RCC 7860 (cell line): Measurements from ENCODE around the gene SCNN1B.
"Not testable (repeated sequence)": the region's sequence is repeated elsewhere in the genome, so short reads cannot be mapped to it uniquely, and the experiment has no call there.

Experiments used
- DNase-seq: peaks from one replicate; pipeline ENCODE4 v3.0.0-alpha.2; 2015; ENCODE audit warnings: low spot score
- FAIRE-seq: peaks from 2 replicates; lab custom pipeline; 2012; peaks lifted over from hg19 to GRCh38; lab: Jason Lieb, UNC

SCNN1B gene

GRCh38 chr16:23377071-23377931 lies 75.2 kb downstream of the SCNN1B start:
- DNase-seq (no peak), FAIRE-seq (no peak)

DNA sequence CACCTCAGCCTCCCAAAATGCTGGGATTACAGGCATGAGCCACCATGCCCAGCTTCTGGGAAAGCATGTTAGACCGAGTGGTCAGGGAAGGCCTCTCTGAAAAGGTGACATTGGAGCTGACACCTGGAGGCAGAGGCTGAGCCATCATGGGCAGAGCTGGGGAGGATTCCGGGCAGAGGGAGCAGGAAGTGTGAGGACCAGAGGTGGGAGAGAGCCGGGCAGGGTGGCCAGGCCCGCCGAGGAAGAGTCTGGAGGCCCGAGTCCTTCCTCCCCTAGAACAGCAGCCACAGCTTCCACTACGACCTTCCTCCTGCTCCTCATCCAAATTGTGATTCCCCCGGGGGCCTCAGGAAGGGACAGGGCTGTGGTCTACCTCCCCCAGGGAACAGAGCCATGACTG lies 76.2 kb downstream of the SCNN1B start:
- DNase-seq, result no peak
- no peak for FAIRE-seq

DNA sequence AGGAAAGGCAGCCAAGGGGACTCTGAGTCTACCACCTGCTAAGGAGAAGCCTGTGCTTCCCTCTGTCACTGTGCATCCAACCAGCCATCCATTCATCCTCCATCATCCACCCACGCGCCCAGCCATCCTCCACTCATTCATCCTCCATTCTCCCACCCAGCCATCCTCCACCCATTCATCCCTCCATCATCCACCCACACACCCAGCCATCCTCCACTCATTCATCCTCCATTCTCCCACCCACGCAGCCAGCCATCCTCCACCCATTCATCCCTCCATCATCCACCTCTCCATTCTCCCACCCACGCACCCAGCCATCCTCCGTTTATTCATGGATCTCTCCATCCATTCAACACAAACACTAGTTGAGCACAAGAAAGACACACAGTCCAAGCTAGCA lies 76.8 kb downstream of the SCNN1B start:
- DNase-seq (no peak), FAIRE-seq (no peak)

DNA sequence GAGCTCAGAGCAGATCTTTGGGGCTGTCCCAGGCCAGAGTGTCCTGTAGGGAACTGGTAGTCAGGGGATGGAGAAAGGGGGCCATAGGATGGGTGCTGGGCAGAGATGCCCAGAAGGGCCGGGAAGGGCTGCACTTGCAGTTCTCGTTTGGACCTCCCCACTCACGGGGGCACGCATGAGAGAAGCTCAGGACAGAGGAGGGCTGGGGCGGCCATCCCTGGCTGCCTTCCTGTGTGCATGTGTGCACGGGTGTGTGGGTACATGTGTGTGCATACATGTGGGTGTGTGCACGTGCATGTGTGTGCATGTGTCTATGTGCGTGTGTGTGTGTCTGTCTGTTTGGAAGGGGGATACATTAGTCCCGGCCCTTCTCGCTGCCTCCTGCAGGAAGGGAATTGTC lies 77.6 kb downstream of the SCNN1B start:
- no peak for FAIRE-seq

DNA sequence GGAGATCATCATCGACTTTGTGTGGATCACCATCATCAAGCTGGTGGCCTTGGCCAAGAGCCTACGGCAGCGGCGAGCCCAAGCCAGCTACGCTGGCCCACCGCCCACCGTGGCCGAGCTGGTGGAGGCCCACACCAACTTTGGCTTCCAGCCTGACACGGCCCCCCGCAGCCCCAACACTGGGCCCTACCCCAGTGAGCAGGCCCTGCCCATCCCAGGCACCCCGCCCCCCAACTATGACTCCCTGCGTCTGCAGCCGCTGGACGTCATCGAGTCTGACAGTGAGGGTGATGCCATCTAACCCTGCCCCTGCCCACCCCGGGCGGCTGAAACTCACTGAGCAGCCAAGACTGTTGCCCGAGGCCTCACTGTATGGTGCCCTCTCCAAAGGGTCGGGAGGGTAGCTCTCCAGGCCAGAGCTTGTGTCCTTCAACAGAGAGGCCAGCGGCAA lies 78.4 kb downstream of the SCNN1B start:
- DNase-seq (no peak), FAIRE-seq (no peak)

More for the DNA sequence above, 77.6 kb downstream of the SCNN1B start:
- no peak for DNase-seq

DNA sequence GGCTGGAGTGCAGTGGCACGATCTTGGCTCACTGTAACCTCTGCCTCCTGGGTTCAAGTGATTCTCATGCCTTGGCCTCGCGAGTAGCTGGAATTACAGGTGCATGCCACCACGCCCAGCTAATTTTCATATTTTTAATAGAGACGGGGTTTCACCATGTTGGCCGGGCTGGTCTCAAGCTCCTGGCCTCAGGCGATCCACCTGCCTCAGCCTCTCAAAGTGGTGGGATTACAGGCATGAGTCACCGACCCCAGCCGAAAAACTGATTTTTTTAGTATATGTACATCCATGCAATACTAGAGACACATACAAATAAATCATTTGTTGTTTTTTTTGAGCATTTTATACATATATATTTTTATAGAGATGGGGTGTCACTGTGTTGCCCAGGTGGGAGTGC lies 79.6 kb downstream of the SCNN1B start:
- DNase-seq, FAIRE-seq: not testable (repeated sequence)

DNA sequence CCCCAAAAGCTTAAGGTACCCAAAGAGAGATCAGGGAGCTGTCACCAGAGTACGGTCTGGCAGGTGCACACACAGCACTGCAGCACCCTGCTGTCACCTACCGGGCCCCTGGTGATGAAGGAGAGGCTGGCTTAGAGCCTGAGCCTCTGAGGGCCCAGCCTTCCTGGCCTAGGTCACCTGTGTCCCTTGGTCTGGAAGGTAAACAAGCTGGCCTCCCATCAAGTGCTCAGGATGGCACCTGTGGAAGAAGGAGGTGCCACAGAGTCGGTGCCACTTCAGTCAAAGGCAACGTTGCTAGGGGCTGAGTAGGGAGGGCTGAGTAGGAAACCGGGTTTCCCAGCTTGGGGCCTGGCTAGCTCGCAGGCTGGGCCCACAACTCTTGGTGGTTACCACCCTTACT lies 80.2 kb downstream of the SCNN1B start:
- FAIRE-seq (no peak), DNase-seq (no peak)

DNA sequence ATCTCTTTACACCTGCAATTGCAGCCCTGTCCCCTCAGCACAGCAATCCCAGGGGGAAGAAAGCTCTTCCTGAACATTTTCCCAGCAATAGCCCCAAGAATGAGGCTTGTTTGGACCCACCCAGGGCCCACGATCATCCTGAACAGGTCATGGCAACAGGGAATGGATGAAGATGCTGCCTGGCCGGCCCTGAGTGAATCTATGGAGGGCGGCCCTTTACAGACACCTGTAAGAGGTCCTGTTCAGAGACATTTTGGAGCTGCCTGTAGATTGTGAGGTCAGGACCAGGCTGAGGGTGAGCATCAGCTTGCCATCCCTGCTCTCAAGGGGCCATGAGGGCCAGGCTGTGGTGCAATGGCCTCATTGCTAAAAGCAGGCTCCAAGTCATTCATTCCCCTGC lies 81.8 kb downstream of the SCNN1B start:
- FAIRE-seq (no peak), DNase-seq (no peak)

DNA sequence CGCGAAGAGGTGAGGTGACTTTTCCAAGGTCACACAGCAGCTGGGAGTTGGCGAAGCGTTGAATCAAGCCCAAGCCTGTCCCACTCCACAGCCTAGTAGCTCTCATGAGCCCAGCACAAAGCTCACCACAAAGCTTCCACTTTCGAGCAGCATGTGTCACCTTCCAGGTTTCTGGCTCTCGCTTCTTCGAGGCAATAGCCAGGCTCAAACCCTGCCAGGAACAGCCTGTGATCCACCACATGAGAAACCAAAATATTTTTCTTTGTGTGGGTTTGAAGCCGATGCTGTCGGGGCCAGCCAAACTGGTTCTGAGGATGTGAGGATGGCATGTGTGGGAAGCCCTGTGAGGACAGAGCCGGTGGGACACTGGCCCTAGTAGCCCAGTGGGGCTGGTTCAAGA lies 82.8 kb downstream of the SCNN1B start:
- no peak for FAIRE-seq
- DNase-seq, result no peak

DNA sequence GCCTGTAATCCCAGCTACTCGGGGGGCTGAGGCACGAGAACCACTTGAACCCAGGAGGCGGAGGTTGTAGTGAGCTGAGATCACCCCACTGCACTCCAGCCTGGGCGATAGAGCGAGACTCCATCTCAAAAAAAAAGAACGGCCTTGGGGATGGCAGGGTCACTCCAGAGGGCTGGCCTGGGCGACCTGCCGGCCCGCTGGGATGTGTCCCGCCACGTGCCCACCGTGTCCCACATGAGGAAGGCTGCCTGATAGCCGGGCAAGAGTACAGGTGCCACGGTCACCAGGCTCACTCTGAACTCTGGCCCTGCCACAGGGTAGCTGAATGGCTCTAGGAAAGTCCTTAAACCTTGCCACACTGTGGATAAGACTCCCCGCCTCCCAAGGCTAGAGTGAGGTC lies 83.3 kb downstream of the SCNN1B start:
- no peak for DNase-seq

GRCh38 chr16:23387666-23388065 lies 85.6 kb downstream of the SCNN1B start:
- FAIRE-seq (no peak), DNase-seq (no peak)

More for the DNA sequence above, 83.3 kb downstream of the SCNN1B start:
- FAIRE-seq, result no peak

GRCh38 chr16:23388786-23389185 lies 86.7 kb downstream of the SCNN1B start:
- FAIRE-seq, result no peak
- no peak for DNase-seq

GRCh38 chr16:23389201-23389600 lies 87.1 kb downstream of the SCNN1B start:
- DNase-seq, result no peak
- FAIRE-seq, result no peak

GRCh38 chr16:23389936-23390335 lies 87.8 kb downstream of the SCNN1B start:
- FAIRE-seq, DNase-seq: not testable (repeated sequence)

- no peak for DNase-seq
- no peak for FAIRE-seq
Observed at GRCh38 chr16:23391381-23392222, 89.5 kb downstream of the SCNN1B start.

DNA sequence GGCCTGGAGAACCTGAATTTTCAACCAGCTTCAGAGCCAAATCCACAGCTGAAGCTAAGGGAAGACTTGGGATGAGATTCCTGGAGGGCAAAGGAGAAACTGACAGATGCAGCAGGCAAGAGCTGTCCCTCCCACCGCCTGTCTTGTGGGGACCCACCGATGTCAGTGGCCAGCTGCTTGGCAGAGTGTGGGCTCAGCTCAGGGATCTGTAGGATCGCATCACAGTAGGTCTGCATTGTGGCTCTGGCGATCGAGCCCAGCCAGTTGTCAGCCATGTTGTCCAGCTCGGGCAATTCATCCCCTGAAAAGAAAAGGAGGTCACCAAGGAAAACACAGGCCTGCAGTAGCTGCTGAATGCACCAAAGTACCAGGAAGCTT lies 90.1 kb downstream of the SCNN1B start:
- FAIRE-seq (no peak), DNase-seq (no peak)

GRCh38 chr16:23394141-23394831 lies 92.2 kb downstream of the SCNN1B start:
- FAIRE-seq (no peak), DNase-seq (no peak)

DNA sequence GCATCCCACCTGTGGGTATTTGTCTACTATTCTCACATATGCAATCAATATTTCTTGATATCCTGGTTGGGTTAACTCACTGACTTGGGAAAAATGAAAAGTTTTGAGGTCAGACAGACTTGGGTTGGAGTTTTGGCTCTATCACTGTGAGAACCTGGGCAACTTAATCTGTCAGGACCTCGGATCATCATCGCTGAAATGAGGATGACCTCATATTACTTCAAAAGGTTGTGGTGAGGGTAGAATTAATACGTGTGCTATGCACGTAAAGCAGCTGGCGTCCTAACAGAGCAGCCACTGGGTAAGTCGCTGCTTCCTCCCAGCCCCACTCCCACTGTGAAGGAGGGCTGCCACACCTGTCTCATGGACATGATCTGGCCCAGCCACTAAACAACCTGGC lies 93.6 kb downstream of the SCNN1B start:
- DNase-seq (no peak), FAIRE-seq (no peak)

DNA sequence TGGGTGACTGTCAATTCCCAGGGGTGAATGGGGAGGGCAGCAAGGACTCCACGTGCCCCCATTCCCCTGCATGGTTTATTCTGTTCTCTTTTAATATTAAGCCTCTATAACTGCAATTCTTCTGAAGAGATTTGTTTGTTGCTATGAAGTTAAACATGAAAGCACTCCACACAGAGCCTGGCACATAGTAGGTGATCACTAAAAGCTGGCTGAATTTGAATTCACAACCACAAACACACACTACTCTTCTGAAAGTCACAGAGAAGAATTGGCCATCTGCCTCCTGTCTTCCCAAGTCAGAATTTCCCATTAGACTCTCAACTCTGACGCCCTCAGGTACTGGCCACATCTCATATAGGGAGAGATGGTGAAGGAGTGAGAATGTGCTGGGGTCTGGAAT lies 95.4 kb downstream of the SCNN1B start:
- DNase-seq, result no peak
- FAIRE-seq, result no peak

DNA sequence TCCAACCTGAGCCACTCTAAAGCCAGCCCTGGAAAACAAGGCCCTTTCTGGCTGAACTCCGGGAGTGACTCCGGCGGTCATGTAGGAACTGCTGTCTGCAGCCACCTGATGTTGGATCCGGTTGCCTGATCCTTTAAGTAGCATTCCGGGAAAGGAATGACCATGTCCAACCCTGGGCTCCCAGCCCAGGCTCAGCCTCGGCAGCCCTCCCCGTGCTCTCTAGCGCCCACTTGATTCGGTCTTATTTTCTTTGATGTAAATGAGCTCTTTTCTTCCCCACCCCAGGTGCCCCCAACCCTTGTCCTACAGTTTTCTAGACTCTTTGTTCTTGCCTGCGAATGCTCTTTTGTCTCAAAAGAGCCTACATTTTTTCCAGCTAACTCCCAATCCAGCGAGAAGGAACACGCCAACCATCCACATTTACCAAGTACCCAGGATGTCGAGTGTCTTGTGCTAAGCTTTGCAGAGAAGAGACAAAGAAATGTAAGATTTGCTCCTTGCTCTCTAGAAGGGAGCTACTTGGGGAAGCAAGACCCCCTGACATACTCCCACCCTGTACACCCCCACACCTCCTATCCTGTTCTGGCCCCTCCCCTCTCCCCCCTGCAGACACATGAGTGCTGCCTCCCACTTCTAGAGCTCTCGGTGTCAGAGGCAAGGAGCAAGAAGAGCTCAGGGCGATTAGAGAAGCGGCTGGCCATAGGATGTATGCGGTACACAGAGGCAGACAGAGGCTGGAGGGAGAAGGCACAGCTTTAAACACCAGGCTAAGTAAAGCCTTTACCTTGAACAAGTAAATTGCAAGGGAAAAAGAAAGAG lies 97.1 kb downstream of the SCNN1B start:
- FAIRE-seq (no peak), DNase-seq (no peak)
